ENCODE measurements around the gene AFF2. TPM values are rescaled to one million over a fixed set of nuclear protein-coding genes. Genes with fewer than 3 reads are reported as not detected.

The AFF2 gene
- total RNA-seq, 1 donor from 2014 or later = 0.70 TPM

GRCh38 chrX:148542481-148543255 is 42.3 kb downstream of the AFF2 start:
- DNase-seq = no peak
- H3K27me3 Mint-ChIP-seq = no peaks in the 10 kb centered on the region
- intact Hi-C loops (cut with micrococcal nuclease) = no loop called here
- H3K9me3 Mint-ChIP-seq = no peaks in the 10 kb centered on the region
- no peak overlapping the region for H3K27ac Mint-ChIP-seq
- H3K4me1 Mint-ChIP-seq = no peaks in the 10 kb centered on the region
- no peaks in the 10 kb centered on the region for H3K36me3 Mint-ChIP-seq (ENCODE audit: low read depth)
- no peak overlapping the region for H3K4me3 Mint-ChIP-seq

GRCh38 chrX:148552775-148553174 is 52.4 kb downstream of the AFF2 start:
- H3K4me1 Mint-ChIP-seq = peaks cover 2% of the 10 kb centered on the region
- intact Hi-C loops (cut with micrococcal nuclease) = no loop called here
- no peak overlapping the region for H3K27ac Mint-ChIP-seq
- no peaks in the 10 kb centered on the region for H3K27me3 Mint-ChIP-seq
- DNase-seq = no peak
- no peaks in the 10 kb centered on the region for H3K36me3 Mint-ChIP-seq (ENCODE audit: low read depth)
- H3K9me3 Mint-ChIP-seq = no peaks in the 10 kb centered on the region
- H3K4me3 Mint-ChIP-seq = no peak overlapping the region

GRCh38 chrX:148555101-148555500 is 54.7 kb downstream of the AFF2 start:
- Mint-ChIP-seq H3K4me3 (no peak overlapping the region), H3K27ac (no peak overlapping the region), H3K4me1 (peaks cover 2% of the 10 kb centered on the region), H3K27me3 (no peaks in the 10 kb centered on the region), H3K36me3 (ENCODE audit: low read depth) (no peaks in the 10 kb centered on the region), H3K9me3 (no peaks in the 10 kb centered on the region)
- DNase-seq = no peak
- intact Hi-C loops (cut with micrococcal nuclease) = no loop called here

- H3K4me1 Mint-ChIP-seq = peaks cover 2% of the 10 kb centered on the region
- DNase-seq = no peak
- no peak overlapping the region for H3K4me3 Mint-ChIP-seq
- intact Hi-C loops (cut with micrococcal nuclease) = no loop called here
- no peak overlapping the region for H3K27ac Mint-ChIP-seq
- H3K9me3 Mint-ChIP-seq = no peaks in the 10 kb centered on the region
- H3K27me3 Mint-ChIP-seq = no peaks in the 10 kb centered on the region
- no peaks in the 10 kb centered on the region for H3K36me3 Mint-ChIP-seq (ENCODE audit: low read depth)
Measured at GRCh38 chrX:148555571-148556243, 55.3 kb downstream of the AFF2 start.

GRCh38 chrX:148556498-148556897 is 56.1 kb downstream of the AFF2 start:
- Mint-ChIP-seq H3K27ac (no peak overlapping the region), H3K9me3 (no peaks in the 10 kb centered on the region), H3K4me3 (no peak overlapping the region), H3K36me3 (ENCODE audit: low read depth) (no peaks in the 10 kb centered on the region), H3K4me1 (peaks cover 2% of the 10 kb centered on the region), H3K27me3 (no peaks in the 10 kb centered on the region)
- intact Hi-C loops (cut with micrococcal nuclease) = no loop called here
- no peak for DNase-seq

- no peaks in the 10 kb centered on the region for H3K27me3 Mint-ChIP-seq
- H3K4me1 Mint-ChIP-seq = no peaks in the 10 kb centered on the region
- no peak for DNase-seq
- no peaks in the 10 kb centered on the region for H3K36me3 Mint-ChIP-seq (ENCODE audit: low read depth)
- intact Hi-C loops (cut with micrococcal nuclease) = no loop called here
- H3K9me3 Mint-ChIP-seq = no peaks in the 10 kb centered on the region
- H3K27ac Mint-ChIP-seq = no peak overlapping the region
- no peak overlapping the region for H3K4me3 Mint-ChIP-seq
Measured at GRCh38 chrX:148562846-148563245, 62.4 kb downstream of the AFF2 start.

GRCh38 chrX:148567229-148567628 is 66.8 kb downstream of the AFF2 start:
- Mint-ChIP-seq H3K9me3 (no peaks in the 10 kb centered on the region), H3K4me3 (no peak overlapping the region), H3K27me3 (no peaks in the 10 kb centered on the region), H3K27ac (no peak overlapping the region), H3K36me3 (ENCODE audit: low read depth) (no peaks in the 10 kb centered on the region), H3K4me1 (no peaks in the 10 kb centered on the region)
- DNase-seq = no peak
- intact Hi-C loops (cut with micrococcal nuclease) = no loop called here

DNA sequence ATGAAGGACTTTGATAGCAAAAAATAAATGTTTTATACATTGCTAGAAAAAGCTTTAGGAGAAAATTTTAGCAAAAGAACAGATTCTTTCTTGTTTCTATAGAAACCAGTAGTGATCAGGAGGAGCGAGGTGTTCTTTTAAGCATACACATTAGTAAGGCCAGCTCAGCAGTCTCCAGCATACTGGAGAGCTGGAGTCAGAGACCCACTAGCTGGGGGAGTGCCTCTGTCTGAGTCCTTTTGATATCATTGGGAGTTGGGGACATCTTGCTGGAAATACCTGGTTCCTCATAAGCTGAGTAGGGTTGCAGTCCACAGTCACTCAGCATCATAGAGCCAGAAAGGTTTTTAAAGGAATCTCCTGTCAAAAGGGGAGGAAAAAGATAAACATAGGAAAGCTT is 67.4 kb downstream of the AFF2 start:
- no peak for DNase-seq
- no peak overlapping the region for H3K27ac Mint-ChIP-seq
- H3K4me3 Mint-ChIP-seq = no peak overlapping the region
- no peaks in the 10 kb centered on the region for H3K4me1 Mint-ChIP-seq
- intact Hi-C loops (cut with micrococcal nuclease) = no loop called here
- no peaks in the 10 kb centered on the region for H3K27me3 Mint-ChIP-seq
- no peaks in the 10 kb centered on the region for H3K9me3 Mint-ChIP-seq
- H3K36me3 Mint-ChIP-seq (ENCODE audit: low read depth) = no peaks in the 10 kb centered on the region

DNA sequence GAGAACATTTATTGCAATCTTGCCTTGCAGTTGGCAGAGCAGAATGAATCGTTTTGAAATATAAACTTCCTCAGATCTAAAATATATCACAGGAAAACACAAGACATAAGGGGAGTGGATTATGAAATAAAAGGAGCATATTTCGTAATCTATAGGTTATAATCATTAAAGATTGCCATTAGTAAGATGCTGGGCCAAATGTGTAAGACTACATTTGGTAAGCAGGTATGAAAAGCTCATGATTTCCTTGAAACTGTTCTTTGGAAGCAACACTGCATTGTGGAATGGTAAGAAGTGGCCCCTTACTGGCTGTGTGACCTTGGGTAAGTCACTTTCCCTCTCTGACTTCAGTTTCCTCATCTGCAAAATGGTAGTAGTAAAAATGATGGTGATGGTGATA is 68.3 kb downstream of the AFF2 start:
- H3K27ac Mint-ChIP-seq = no peak overlapping the region
- no peaks in the 10 kb centered on the region for H3K9me3 Mint-ChIP-seq
- H3K36me3 Mint-ChIP-seq (ENCODE audit: low read depth) = no peaks in the 10 kb centered on the region
- H3K27me3 Mint-ChIP-seq = no peaks in the 10 kb centered on the region
- no peak overlapping the region for H3K4me3 Mint-ChIP-seq
- H3K4me1 Mint-ChIP-seq = no peaks in the 10 kb centered on the region
- intact Hi-C loops (cut with micrococcal nuclease) = no loop called here
- DNase-seq = no peak

- intact Hi-C loops (cut with micrococcal nuclease) = no loop called here
- Mint-ChIP-seq H3K9me3 (no peaks in the 10 kb centered on the region), H3K27me3 (no peaks in the 10 kb centered on the region), H3K36me3 (ENCODE audit: low read depth) (no peaks in the 10 kb centered on the region), H3K4me3 (no peak overlapping the region), H3K4me1 (no peaks in the 10 kb centered on the region), H3K27ac (no peak overlapping the region)
- DNase-seq = no peak
Measured at GRCh38 chrX:148572337-148572736, 71.9 kb downstream of the AFF2 start.

GRCh38 chrX:148573119-148573518 is 72.7 kb downstream of the AFF2 start:
- Mint-ChIP-seq H3K4me1 (no peaks in the 10 kb centered on the region), H3K27ac (no peak overlapping the region), H3K36me3 (ENCODE audit: low read depth) (no peaks in the 10 kb centered on the region), H3K9me3 (no peaks in the 10 kb centered on the region), H3K4me3 (no peak overlapping the region), H3K27me3 (no peaks in the 10 kb centered on the region)
- intact Hi-C loops (cut with micrococcal nuclease) = no loop called here
- no peak for DNase-seq

- H3K4me3 Mint-ChIP-seq = no peak overlapping the region
- no peaks in the 10 kb centered on the region for H3K27me3 Mint-ChIP-seq
- intact Hi-C loops (cut with micrococcal nuclease) = no loop called here
- no peaks in the 10 kb centered on the region for H3K36me3 Mint-ChIP-seq (ENCODE audit: low read depth)
- no peak for DNase-seq
- no peaks in the 10 kb centered on the region for H3K9me3 Mint-ChIP-seq
- no peak overlapping the region for H3K27ac Mint-ChIP-seq
- no peaks in the 10 kb centered on the region for H3K4me1 Mint-ChIP-seq
Measured at GRCh38 chrX:148574237-148574973, 74.0 kb downstream of the AFF2 start.

GRCh38 chrX:148576396-148576795 is 76.0 kb downstream of the AFF2 start:
- Mint-ChIP-seq H3K36me3 (ENCODE audit: low read depth) (no peaks in the 10 kb centered on the region), H3K4me3 (no peak overlapping the region), H3K27ac (no peak overlapping the region), H3K9me3 (no peaks in the 10 kb centered on the region), H3K27me3 (no peaks in the 10 kb centered on the region), H3K4me1 (no peaks in the 10 kb centered on the region)
- intact Hi-C loops (cut with micrococcal nuclease) = no loop called here
- DNase-seq = no peak

- H3K4me1 Mint-ChIP-seq = no peaks in the 10 kb centered on the region
- intact Hi-C loops (cut with micrococcal nuclease) = no loop called here
- DNase-seq = no peak
- no peaks in the 10 kb centered on the region for H3K27me3 Mint-ChIP-seq
- H3K27ac Mint-ChIP-seq = no peak overlapping the region
- H3K36me3 Mint-ChIP-seq (ENCODE audit: low read depth) = no peaks in the 10 kb centered on the region
- H3K4me3 Mint-ChIP-seq = no peak overlapping the region
- no peaks in the 10 kb centered on the region for H3K9me3 Mint-ChIP-seq
Measured at GRCh38 chrX:148577741-148578140, 77.3 kb downstream of the AFF2 start.

All from activated CD4-positive, alpha-beta T cell treated with anti-CD3 and anti-CD28 coated beads, Interleukin-2, amount 10 ng/mL, durations not matched to agents 24 days and 14 days (primary cell).